HG02885 (cell line): ENCODE results near the gene SLC26A11.
A peak's percentile ranks its signal among the peaks of the same experiment; 100 is the strongest.

Experiments
- ATAC-seq: cut with Tn5 transposase; IDR thresholded peaks from one replicate; pipeline ENCODE4 v1.9.1; 2021; ENCODE audit warnings: mild to moderate bottlenecking; ENCODE audit not compliant: unreplicated experiment, poor library complexity

The SLC26A11 gene

GRCh38 chr17:80220054-80220735 lies at the start of gene SLC26A11, which contains the start of gene SGSH:
TSS of gene SLC26A11 (plus strand) at chr17:80220427. CDS start at chr17:80221561, 1,134 bp downstream.
TSS of gene SGSH (minus strand) at chr17:80220333. CDS start at chr17:80220313, 20 bp downstream.
- ATAC-seq: peak; percentile 58

GRCh38 chr17:80171681-80172080 lies 48.5 kb upstream of the SLC26A11 start:
- no peak for ATAC-seq

GRCh38 chr17:80173126-80173525 lies 47.1 kb upstream of the SLC26A11 start:
- no peak for ATAC-seq

GRCh38 chr17:80173916-80174315 lies 46.3 kb upstream of the SLC26A11 start:
- no peak for ATAC-seq

- no peak for ATAC-seq
Measured at GRCh38 chr17:80176757-80177156, 43.5 kb upstream of the SLC26A11 start.

GRCh38 chr17:80177986-80178595 lies 42.1 kb upstream of the SLC26A11 start:
- ATAC-seq: no peak

GRCh38 chr17:80180192-80180591 lies 40.0 kb upstream of the SLC26A11 start:
- ATAC-seq: no peak

- ATAC-seq: no peak
Measured at GRCh38 chr17:80181431-80181830, 38.8 kb upstream of the SLC26A11 start.

GRCh38 chr17:80182118-80182844 lies 37.9 kb upstream of the SLC26A11 start:
- no peak for ATAC-seq

- ATAC-seq: no peak
Measured at GRCh38 chr17:80182845-80183223, 37.4 kb upstream of the SLC26A11 start.

GRCh38 chr17:80183581-80184422 lies 36.4 kb upstream of the SLC26A11 start:
- no peak for ATAC-seq

GRCh38 chr17:80184423-80184714 lies 35.9 kb upstream of the SLC26A11 start:
- no peak for ATAC-seq

- no peak for ATAC-seq
Measured at GRCh38 chr17:80185968-80186367, 34.3 kb upstream of the SLC26A11 start.

GRCh38 chr17:80187090-80187489 lies 33.1 kb upstream of the SLC26A11 start:
- no peak for ATAC-seq

GRCh38 chr17:80187515-80187941 lies 32.7 kb upstream of the SLC26A11 start:
- no peak for ATAC-seq

- ATAC-seq: no peak
Measured at GRCh38 chr17:80189611-80190010, 30.6 kb upstream of the SLC26A11 start.

GRCh38 chr17:80190716-80191115 lies 29.5 kb upstream of the SLC26A11 start:
- ATAC-seq: no peak

GRCh38 chr17:80191192-80191591 lies 29.0 kb upstream of the SLC26A11 start:
- no peak for ATAC-seq

GRCh38 chr17:80191865-80192661 lies 28.2 kb upstream of the SLC26A11 start:
- ATAC-seq: no peak

GRCh38 chr17:80195141-80195540 lies 25.1 kb upstream of the SLC26A11 start:
- ATAC-seq: no peak
